MCF 10A (cell line): Measurements from ENCODE around the gene IMMP2L. TPM values are rescaled to one million over a fixed set of nuclear protein-coding genes. Genes with fewer than 3 reads are reported as not detected.

ENCODE experiments used
- BruUV-seq: library from RNA; stranded (reverse); fragments of 400-500 nt; replicated peaks from 2 replicates; lab custom pipeline; 2021; lab: Mats Ljungman, UMichigan
- CTCF ChIA-PET: fragments of 300-600 bp; sonication (Branson Sonifier 250); formaldehyde crosslinking; extraction: SDS; loops from one replicate; lab custom pipeline; 2021; ENCODE audit warnings: antibody characterized with exemption, inconsistent platforms; lab: Yijun Ruan, JAX
- POLR2A ChIA-PET: fragments of 300-600, 350-650 bp; sonication (Branson Sonifier 250); formaldehyde crosslinking; extraction: SDS; loops from one replicate; lab custom pipeline; 2020; ENCODE audit warnings: antibody characterized with exemption, inconsistent platforms; lab: Yijun Ruan, JAX
- DNase-seq: peaks from one replicate; pipeline ENCODE4 v3.0.0-alpha.2; 2018; ENCODE audit not compliant: unreplicated experiment
- H3K27ac Mint-ChIP-seq: one replicate; pipeline ENCODE4 v1.8.0; 2022; ENCODE audit warnings: mild to moderate bottlenecking, low read depth, mixed read lengths; ENCODE audit not compliant: unreplicated experiment
- H3K27me3 Mint-ChIP-seq: one replicate; pipeline ENCODE4 v1.8.0; 2022; ENCODE audit warnings: mixed read lengths; ENCODE audit not compliant: insufficient read depth, unreplicated experiment
- H3K36me3 Mint-ChIP-seq: one replicate; pipeline ENCODE4 v1.8.0; 2022; ENCODE audit warnings: mild to moderate bottlenecking, moderate library complexity, mixed read lengths; ENCODE audit not compliant: insufficient read depth, unreplicated experiment
- H3K4me1 Mint-ChIP-seq: one replicate; pipeline ENCODE4 v1.8.0; 2022; ENCODE audit warnings: mixed read lengths; ENCODE audit not compliant: insufficient read depth, unreplicated experiment
- H3K4me3 Mint-ChIP-seq: one replicate; pipeline ENCODE4 v1.8.0; 2022; ENCODE audit warnings: mild to moderate bottlenecking, moderate library complexity, mixed read lengths; ENCODE audit not compliant: unreplicated experiment
- H3K9me3 Mint-ChIP-seq: one replicate; pipeline ENCODE4 v1.8.0; 2022; ENCODE audit warnings: mixed read lengths; ENCODE audit not compliant: unreplicated experiment
- intact Hi-C: fragments of 100-400 bp; cut with micrococcal nuclease; formaldehyde crosslinking; loops from 2 replicates; pipeline ENCODE4 v1.14.1; 2022
- total RNA-seq: library from RNA; stranded (reverse); gene quantifications from 2 replicates; pipeline ENCODE4 v1.2.3, GENCODE V29; 2022
- TF ChIP-seq, protein P1 (sequence below): fragments of 200-600 bp; IDR thresholded peaks from one replicate; pipeline ENCODE4 v1.8.0; 2022; ENCODE audit warnings: antibody characterized with exemption, mild to moderate bottlenecking; ENCODE audit not compliant: unreplicated experiment

The IMMP2L gene
- total RNA-seq, 1 experiment from 2014 or later: 23.7 TPM

- DNase-seq: no peak
- Mint-ChIP-seq H3K27me3 (no peaks in the 10 kb centered on the region), H3K36me3 (no peaks in the 10 kb centered on the region), H3K27ac (no peak overlapping the region), H3K4me1 (peaks cover 6% of the 10 kb centered on the region), H3K9me3 (no peaks in the 10 kb centered on the region), H3K4me3 (no peak overlapping the region)
- TF ChIP-seq, protein P1, sequence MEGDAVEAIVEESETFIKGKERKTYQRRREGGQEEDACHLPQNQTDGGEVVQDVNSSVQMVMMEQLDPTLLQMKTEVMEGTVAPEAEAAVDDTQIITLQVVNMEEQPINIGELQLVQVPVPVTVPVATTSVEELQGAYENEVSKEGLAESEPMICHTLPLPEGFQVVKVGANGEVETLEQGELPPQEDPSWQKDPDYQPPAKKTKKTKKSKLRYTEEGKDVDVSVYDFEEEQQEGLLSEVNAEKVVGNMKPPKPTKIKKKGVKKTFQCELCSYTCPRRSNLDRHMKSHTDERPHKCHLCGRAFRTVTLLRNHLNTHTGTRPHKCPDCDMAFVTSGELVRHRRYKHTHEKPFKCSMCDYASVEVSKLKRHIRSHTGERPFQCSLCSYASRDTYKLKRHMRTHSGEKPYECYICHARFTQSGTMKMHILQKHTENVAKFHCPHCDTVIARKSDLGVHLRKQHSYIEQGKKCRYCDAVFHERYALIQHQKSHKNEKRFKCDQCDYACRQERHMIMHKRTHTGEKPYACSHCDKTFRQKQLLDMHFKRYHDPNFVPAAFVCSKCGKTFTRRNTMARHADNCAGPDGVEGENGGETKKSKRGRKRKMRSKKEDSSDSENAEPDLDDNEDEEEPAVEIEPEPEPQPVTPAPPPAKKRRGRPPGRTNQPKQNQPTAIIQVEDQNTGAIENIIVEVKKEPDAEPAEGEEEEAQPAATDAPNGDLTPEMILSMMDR: no peak
- ChIA-PET CTCF (interaction anchor here (0.7 kb wide), 2 partner anchors 268 to 664 kb away, joined by 3 read pairs; no protein-coding TSS in a partner anchor), POLR2A (no interaction called here)
- intact Hi-C loops: no loop called here
- no TSS peak for BruUV-seq
Measured at GRCh38 chr7:111104710-111105109, 457.6 kb downstream of the IMMP2L start.

DNA sequence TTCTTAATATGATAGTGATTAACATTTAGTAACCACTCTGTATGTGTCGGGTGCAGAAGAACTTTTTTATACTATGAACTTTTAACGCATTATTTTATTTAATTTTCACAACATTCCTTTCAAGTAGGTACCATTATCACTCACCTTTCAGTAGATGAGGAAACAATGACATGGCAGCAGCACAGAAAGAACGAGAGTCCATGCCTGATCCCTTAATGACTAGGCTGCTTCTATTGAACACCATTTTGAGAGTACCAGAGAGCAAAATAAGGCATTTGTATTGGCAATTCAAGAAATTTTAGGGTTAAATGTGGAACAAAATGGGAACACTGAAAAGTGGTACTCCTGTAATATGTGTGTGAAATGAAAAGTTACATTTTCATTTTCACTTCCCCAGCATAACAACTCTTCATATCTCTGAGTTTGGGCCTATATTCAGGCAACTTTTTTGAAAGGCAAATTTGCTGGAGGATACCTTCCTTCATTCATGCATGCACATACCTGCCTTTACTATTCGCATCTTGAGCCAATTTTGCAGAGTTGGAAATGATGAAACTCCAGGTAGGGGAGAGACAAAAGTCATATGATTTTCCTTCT is 458.5 kb downstream of the IMMP2L start:
- Mint-ChIP-seq H3K27ac (no peak overlapping the region), H3K4me1 (peaks cover 3% of the 10 kb centered on the region), H3K4me3 (no peak overlapping the region), H3K36me3 (no peaks in the 10 kb centered on the region), H3K27me3 (no peaks in the 10 kb centered on the region), H3K9me3 (no peaks in the 10 kb centered on the region)
- intact Hi-C loops: no loop called here
- TF ChIP-seq, protein P1: no peak
- no TSS peak for BruUV-seq
- POLR2A ChIA-PET: no interaction called here
- peak; percentile 0 for DNase-seq
- CTCF ChIA-PET: no interaction called here

DNA sequence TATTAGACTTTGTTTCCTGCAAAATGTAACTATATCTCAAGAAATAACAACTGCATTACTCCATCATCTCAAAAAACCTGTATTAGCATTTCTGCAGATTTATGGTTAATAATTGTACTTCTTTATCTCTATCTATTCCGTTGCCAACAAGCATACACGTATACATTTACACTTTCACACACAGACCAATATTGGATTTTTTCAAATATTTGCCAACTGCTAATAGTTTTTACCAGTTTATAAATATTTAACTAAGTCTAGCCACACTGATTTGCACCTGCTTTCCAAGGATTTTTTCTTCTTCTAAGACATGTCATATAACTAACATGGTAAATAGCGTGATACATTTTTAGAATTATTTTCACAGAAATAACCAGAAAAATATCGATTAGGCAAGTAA is 459.2 kb downstream of the IMMP2L start:
- ChIA-PET POLR2A (no interaction called here), CTCF (no interaction called here)
- H3K36me3 Mint-ChIP-seq: no peaks in the 10 kb centered on the region
- intact Hi-C loops: no loop called here
- H3K27me3 Mint-ChIP-seq: no peaks in the 10 kb centered on the region
- TF ChIP-seq, protein P1: no peak
- no peaks in the 10 kb centered on the region for H3K4me1 Mint-ChIP-seq
- H3K4me3 Mint-ChIP-seq: no peak overlapping the region
- DNase-seq: no peak
- no TSS peak for BruUV-seq
- no peak overlapping the region for H3K27ac Mint-ChIP-seq
- H3K9me3 Mint-ChIP-seq: no peaks in the 10 kb centered on the region

GRCh38 chr7:111101856-111102646 is 460.2 kb downstream of the IMMP2L start:
- intact Hi-C loops: no loop called here
- Mint-ChIP-seq H3K4me1 (no peaks in the 10 kb centered on the region), H3K36me3 (no peaks in the 10 kb centered on the region), H3K4me3 (no peak overlapping the region), H3K9me3 (no peaks in the 10 kb centered on the region), H3K27me3 (no peaks in the 10 kb centered on the region), H3K27ac (no peak overlapping the region)
- TF ChIP-seq, protein P1: no peak
- no peak for DNase-seq
- no TSS peak for BruUV-seq
- CTCF ChIA-PET: interaction anchor here (0.9 kb wide), 2 partner anchors 9 to 1427 kb away, joined by 4 to 5 read pairs; no protein-coding TSS in a partner anchor
- POLR2A ChIA-PET: no interaction called here
